HL-60 (cell line): ENCODE measurements around the gene SYNPO.

Experiments used
- DNase-seq, 2 experiments: peaks; one replicate each; pipeline ENCODE4 v3.0.0-alpha.2; 2010 to 2020; ENCODE audit warnings: low read depth in 1 of 2, low spot score in 1 of 2
- H3K27ac ChIP-seq: fragments of 250-450 bp; sonication (Bioruptor Pico); replicated peaks from 2 replicates; pipeline ENCODE4 v1.5.1; 2020; ENCODE audit warnings: mild to moderate bottlenecking, moderate library complexity
- H3K27me3 ChIP-seq: fragments of 250-450 bp; sonication (Bioruptor Pico); 2 replicates; pipeline ENCODE4 v1.5.1; 2021; ENCODE audit warnings: mild to moderate bottlenecking, moderate library complexity; ENCODE audit not compliant: insufficient read depth, poor library complexity, severe bottlenecking
- H3K4me3 ChIP-seq: replicated peaks from 2 replicates; pipeline ENCODE4 v1.5.1; 2011; ENCODE audit warnings: mild to moderate bottlenecking, control low read depth, low read length; ENCODE audit not compliant: insufficient read depth
- GABPA ChIP-seq: IDR thresholded peaks from 2 replicates; pipeline ENCODE4 v1.6.1; 2012; ENCODE audit warnings: low read depth
- POLR2AphosphoS5 ChIP-seq: IDR thresholded peaks from 2 replicates; pipeline ENCODE4 v1.6.1; 2012; ENCODE audit warnings: low read depth
- REST ChIP-seq: IDR thresholded peaks from 2 replicates; pipeline ENCODE4 v1.6.1; 2012; ENCODE audit warnings: low read depth; ENCODE audit not compliant: insufficient replicate concordance
- SPI1 ChIP-seq: IDR thresholded peaks from 2 replicates; pipeline ENCODE4 v1.6.1; 2012; ENCODE audit warnings: low read depth, mild to moderate bottlenecking, borderline replicate concordance
- TF ChIP-seq, protein P1 (sequence below): IDR thresholded peaks from one replicate; pipeline ENCODE4 v1.5.1; 2011; ENCODE audit warnings: low read length, control low read depth, inconsistent platforms; ENCODE audit not compliant: insufficient read depth

SYNPO gene

DNA sequence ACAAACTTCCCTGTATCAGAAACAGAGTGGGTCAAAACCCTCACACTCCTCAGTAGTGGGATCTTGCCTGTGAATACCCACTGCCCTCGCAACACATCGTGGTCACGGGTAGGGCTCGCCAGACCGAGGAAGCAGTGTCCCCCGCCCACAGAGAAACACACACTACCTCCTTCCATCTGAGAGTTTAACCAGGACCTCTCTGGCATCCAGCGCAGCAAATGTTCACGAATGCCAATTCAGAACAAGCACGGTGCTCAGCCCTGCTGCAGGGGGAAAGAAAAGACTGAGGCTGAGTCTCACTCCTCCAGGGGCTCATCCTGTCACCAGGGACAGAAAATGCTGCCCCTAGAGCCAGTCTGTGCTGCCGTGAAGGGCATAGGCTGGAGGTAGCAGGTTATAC is 42.5 kb upstream of the SYNPO start:
- no peak for DNase-seq
- no peak for TF ChIP-seq POLR2AphosphoS5
- no peak for TF ChIP-seq SPI1
- no peak for TF ChIP-seq REST
- TF ChIP-seq, protein P1, sequence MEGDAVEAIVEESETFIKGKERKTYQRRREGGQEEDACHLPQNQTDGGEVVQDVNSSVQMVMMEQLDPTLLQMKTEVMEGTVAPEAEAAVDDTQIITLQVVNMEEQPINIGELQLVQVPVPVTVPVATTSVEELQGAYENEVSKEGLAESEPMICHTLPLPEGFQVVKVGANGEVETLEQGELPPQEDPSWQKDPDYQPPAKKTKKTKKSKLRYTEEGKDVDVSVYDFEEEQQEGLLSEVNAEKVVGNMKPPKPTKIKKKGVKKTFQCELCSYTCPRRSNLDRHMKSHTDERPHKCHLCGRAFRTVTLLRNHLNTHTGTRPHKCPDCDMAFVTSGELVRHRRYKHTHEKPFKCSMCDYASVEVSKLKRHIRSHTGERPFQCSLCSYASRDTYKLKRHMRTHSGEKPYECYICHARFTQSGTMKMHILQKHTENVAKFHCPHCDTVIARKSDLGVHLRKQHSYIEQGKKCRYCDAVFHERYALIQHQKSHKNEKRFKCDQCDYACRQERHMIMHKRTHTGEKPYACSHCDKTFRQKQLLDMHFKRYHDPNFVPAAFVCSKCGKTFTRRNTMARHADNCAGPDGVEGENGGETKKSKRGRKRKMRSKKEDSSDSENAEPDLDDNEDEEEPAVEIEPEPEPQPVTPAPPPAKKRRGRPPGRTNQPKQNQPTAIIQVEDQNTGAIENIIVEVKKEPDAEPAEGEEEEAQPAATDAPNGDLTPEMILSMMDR: no peak
- no peak for TF ChIP-seq GABPA
- Histone ChIP-seq H3K4me3 (no peak overlapping the region), H3K27me3 (no peaks in the 10 kb centered on the region), H3K27ac (no peak overlapping the region)

DNA sequence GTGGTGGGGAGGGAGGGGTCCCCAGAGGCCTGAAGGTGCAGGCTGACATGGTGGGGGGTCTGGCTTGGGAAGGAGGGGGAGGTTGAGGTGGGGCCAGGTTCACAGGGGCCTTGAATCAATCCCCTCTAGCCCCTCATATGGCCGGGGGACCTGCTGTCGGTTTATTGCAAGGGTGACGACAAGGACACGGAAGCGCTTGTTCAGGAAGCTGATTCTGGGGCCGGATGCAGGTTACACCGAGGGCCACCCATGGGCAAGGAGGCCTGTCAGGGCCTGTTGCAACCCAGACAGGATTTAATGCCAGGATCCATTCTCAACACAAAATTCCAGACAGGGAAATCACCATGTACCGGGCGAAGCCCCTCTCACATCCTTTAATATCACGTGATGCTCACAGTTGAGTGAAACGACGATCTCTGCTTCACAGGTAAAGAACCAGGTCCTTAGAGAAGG is 41.6 kb upstream of the SYNPO start:
- Histone ChIP-seq H3K27me3 (no peaks in the 10 kb centered on the region), H3K27ac (no peak overlapping the region), H3K4me3 (no peak overlapping the region)
- TF ChIP-seq GABPA (no peak), SPI1 (no peak), REST (no peak), POLR2AphosphoS5 (no peak)
- TF ChIP-seq, protein P1: no peak
- no peak for DNase-seq

- TF ChIP-seq SPI1 (no peak), GABPA (no peak), REST (no peak), POLR2AphosphoS5 (no peak)
- TF ChIP-seq, protein P1: no peak
- DNase-seq: no peak
- H3K4me3 ChIP-seq: no peak overlapping the region
- H3K27me3 ChIP-seq: no peaks in the 10 kb centered on the region
- H3K27ac ChIP-seq: no peak overlapping the region
These were observed 41.2 kb upstream of the SYNPO start for GRCh38 chr5:150599281-150599680.
